ENCODE measurements around the gene CDK6.

The CDK6 gene

GRCh38 chr7:92826258-92826938 lies 10.0 kb downstream of the CDK6 start:
- no peak for TF ChIP-seq CTCF (IDR thresholded peaks at IDR 0.05; ENCODE audit: insufficient read depth, low read depth, low read length, missing control alignments)
- no peak overlapping the region for H3K4me3 ChIP-seq (ENCODE audit: low read length)
- DNase-seq (ENCODE audit: low read depth) = no peak

- H3K4me3 ChIP-seq (ENCODE audit: low read length) = no peak overlapping the region
- TF ChIP-seq CTCF (IDR thresholded peaks at IDR 0.05; ENCODE audit: insufficient read depth, low read depth, low read length, missing control alignments) = no peak
- no peak for DNase-seq (ENCODE audit: low read depth)
Observed at GRCh38 chr7:92824901-92825480, 11.4 kb downstream of the CDK6 start.

GRCh38 chr7:92824450-92824849 lies 11.9 kb downstream of the CDK6 start:
- no peak overlapping the region for H3K4me3 ChIP-seq (ENCODE audit: low read length)
- TF ChIP-seq CTCF (IDR thresholded peaks at IDR 0.05; ENCODE audit: insufficient read depth, low read depth, low read length, missing control alignments) = no peak
- no peak for DNase-seq (ENCODE audit: low read depth)

GRCh38 chr7:92823042-92823441 lies 13.3 kb downstream of the CDK6 start:
- DNase-seq (ENCODE audit: low read depth) = no peak
- TF ChIP-seq CTCF (IDR thresholded peaks at IDR 0.05; ENCODE audit: insufficient read depth, low read depth, low read length, missing control alignments) = no peak
- H3K4me3 ChIP-seq (ENCODE audit: low read length) = no peak overlapping the region

- no peak for TF ChIP-seq CTCF (IDR thresholded peaks at IDR 0.05; ENCODE audit: insufficient read depth, low read depth, low read length, missing control alignments)
- no peak for DNase-seq (ENCODE audit: low read depth)
- no peak overlapping the region for H3K4me3 ChIP-seq (ENCODE audit: low read length)
Observed at GRCh38 chr7:92820191-92820590, 16.2 kb downstream of the CDK6 start.

GRCh38 chr7:92817398-92817797 lies 19.0 kb downstream of the CDK6 start:
- TF ChIP-seq CTCF (IDR thresholded peaks at IDR 0.05; ENCODE audit: insufficient read depth, low read depth, low read length, missing control alignments) = no peak
- no peak for DNase-seq (ENCODE audit: low read depth)
- no peak overlapping the region for H3K4me3 ChIP-seq (ENCODE audit: low read length)

GRCh38 chr7:92815412-92815811 lies 21.0 kb downstream of the CDK6 start:
- no peak overlapping the region for H3K4me3 ChIP-seq (ENCODE audit: low read length)
- no peak for TF ChIP-seq CTCF (IDR thresholded peaks at IDR 0.05; ENCODE audit: insufficient read depth, low read depth, low read length, missing control alignments)
- no peak for DNase-seq (ENCODE audit: low read depth)

Data from epithelial cell of esophagus (primary cell).